Measurements from ENCODE around the gene PRKAR2A.

Gene PRKAR2A

GRCh38 chr3:48727511-48727910 is 120.2 kb downstream of the PRKAR2A start:
- no peak for TF ChIP-seq ZBTB44 (tag by site-specific recombination; IDR thresholded peaks at IDR 0.05)
- TF ChIP-seq ZNF558 (tag by site-specific recombination; IDR thresholded peaks at IDR 0.05), result no peak
- TF ChIP-seq ZNF791 (tag by site-specific recombination; IDR thresholded peaks at IDR 0.05), result no peak
- no peak for TF ChIP-seq ZNF701 (tag by site-specific recombination; IDR thresholded peaks at IDR 0.05)
- no peak for TF ChIP-seq TSHZ1 (tag by site-specific recombination; IDR thresholded peaks at IDR 0.05; ENCODE audit: borderline replicate concordance)
- no peak for TF ChIP-seq WT1 (tag by site-specific recombination; IDR thresholded peaks at IDR 0.05)
- TF ChIP-seq, protein P1, sequence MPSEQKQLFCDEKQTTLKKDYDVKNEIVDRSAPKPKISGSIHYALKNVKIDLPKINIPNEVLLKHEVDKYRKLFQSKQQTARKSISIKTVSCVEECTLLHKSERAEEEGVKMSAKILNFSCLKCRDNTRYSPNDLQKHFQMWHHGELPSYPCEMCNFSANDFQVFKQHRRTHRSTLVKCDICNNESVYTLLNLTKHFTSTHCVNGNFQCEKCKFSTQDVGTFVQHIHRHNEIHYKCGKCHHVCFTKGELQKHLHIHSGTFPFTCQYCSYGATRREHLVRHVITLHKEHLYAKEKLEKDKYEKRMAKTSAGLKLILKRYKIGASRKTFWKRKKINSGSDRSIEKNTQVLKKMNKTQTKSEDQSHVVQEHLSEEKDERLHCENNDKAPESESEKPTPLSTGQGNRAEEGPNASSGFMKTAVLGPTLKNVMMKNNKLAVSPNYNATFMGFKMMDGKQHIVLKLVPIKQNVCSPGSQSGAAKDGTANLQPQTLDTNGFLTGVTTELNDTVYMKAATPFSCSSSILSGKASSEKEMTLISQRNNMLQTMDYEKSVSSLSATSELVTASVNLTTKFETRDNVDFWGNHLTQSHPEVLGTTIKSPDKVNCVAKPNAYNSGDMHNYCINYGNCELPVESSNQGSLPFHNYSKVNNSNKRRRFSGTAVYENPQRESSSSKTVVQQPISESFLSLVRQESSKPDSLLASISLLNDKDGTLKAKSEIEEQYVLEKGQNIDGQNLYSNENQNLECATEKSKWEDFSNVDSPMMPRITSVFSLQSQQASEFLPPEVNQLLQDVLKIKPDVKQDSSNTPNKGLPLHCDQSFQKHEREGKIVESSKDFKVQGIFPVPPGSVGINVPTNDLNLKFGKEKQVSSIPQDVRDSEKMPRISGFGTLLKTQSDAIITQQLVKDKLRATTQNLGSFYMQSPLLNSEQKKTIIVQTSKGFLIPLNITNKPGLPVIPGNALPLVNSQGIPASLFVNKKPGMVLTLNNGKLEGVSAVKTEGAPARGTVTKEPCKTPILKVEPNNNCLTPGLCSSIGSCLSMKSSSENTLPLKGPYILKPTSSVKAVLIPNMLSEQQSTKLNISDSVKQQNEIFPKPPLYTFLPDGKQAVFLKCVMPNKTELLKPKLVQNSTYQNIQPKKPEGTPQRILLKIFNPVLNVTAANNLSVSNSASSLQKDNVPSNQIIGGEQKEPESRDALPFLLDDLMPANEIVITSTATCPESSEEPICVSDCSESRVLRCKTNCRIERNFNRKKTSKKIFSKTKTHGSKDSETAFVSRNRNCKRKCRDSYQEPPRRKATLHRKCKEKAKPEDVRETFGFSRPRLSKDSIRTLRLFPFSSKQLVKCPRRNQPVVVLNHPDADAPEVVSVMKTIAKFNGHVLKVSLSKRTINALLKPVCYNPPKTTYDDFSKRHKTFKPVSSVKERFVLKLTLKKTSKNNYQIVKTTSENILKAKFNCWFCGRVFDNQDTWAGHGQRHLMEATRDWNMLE (tag by site-specific recombination; conservative IDR thresholded peaks at IDR 0.05; ENCODE audit: low read depth), result no peak
- no peak for TF ChIP-seq ZNF10 (tag by site-specific recombination; IDR thresholded peaks at IDR 0.05)
- no peak for TF ChIP-seq KLF1 (tag by site-specific recombination; IDR thresholded peaks at IDR 0.05)
- no peak for TF ChIP-seq SCRT1 (tag by site-specific recombination; IDR thresholded peaks at IDR 0.05; ENCODE audit: borderline replicate concordance)
- no peak for TF ChIP-seq ZNF366 (tag by site-specific recombination; conservative IDR thresholded peaks at IDR 0.05)
- TF ChIP-seq ZNF596 (tag by site-specific recombination; IDR thresholded peaks at IDR 0.05), result no peak
- no peak for TF ChIP-seq BCL11A (tag by site-specific recombination; IDR thresholded peaks at IDR 0.05; ENCODE audit: low read depth)
- no peak for TF ChIP-seq SCRT2 (tag by site-specific recombination; IDR thresholded peaks at IDR 0.05)
- no peak for TF ChIP-seq ZFP41 (tag by site-specific recombination; IDR thresholded peaks at IDR 0.05; ENCODE audit: borderline replicate concordance)
- no peak for TF ChIP-seq ZNF623 (tag by site-specific recombination; IDR thresholded peaks at IDR 0.05)
- no peak for TF ChIP-seq ZNF529 (tag by site-specific recombination; IDR thresholded peaks at IDR 0.05; ENCODE audit: insufficient replicate concordance)
- Histone ChIP-seq H3K9me3 (ENCODE audit: control insufficient read depth, insufficient read depth, low read depth, low read length) (no peaks in the 10 kb centered on the region), H3K4me1 (ENCODE audit: control insufficient read depth, insufficient read depth, low read length) (no peaks in the 10 kb centered on the region), H3K4me3 (ENCODE audit: low read depth, low read length) (no peak overlapping the region), H3K27ac (ENCODE audit: extremely low read depth, low read depth, low read length) (no peak overlapping the region), H3K36me3 (ENCODE audit: control insufficient read depth in 2 of 2, insufficient read depth in 1 of 2, low read length in 2 of 2) (no peaks in the 10 kb centered on the region)
- POLR2A ChIA-PET, result no interaction called here
- CTCF ChIA-PET, result interaction anchor here (0.7 kb wide), 1 partner anchor 14 kb away, joined by 3 read pairs; no protein-coding TSS in a partner anchor

Data from HEK293 (cell line).